Cardiac muscle cell (in vitro differentiated cells and primary cell): Measurements from ENCODE around the gene GOLGA5. TPM values are rescaled to one million over a fixed set of nuclear protein-coding genes. Genes with fewer than 3 reads are reported as not detected.

Experiments
- DNase-seq, 2 donors: peaks; one replicate each; pipeline versions ENCODE4 v3.0.0 to v3.0.0-alpha.2; 2010 to 2017; ENCODE audit warnings: low read depth in 1 of 2, low spot score in 1 of 2
- H3K27ac ChIP-seq: fragments of 200-600 bp; sonication (generic); 2 replicates; pipeline ENCODE4 v1.5.1; 2016
- H3K27me3 ChIP-seq: fragments of 200-600 bp; sonication (generic); 2 replicates; pipeline ENCODE4 v1.6.0; 2016; ENCODE audit warnings: control low read depth
- H3K36me3 ChIP-seq: fragments of 200-600 bp; sonication (generic); 2 replicates; pipeline ENCODE4 v1.5.1; 2016; ENCODE audit warnings: control low read depth
- H3K4me1 ChIP-seq: fragments of 200-600 bp; sonication (generic); 2 replicates; pipeline ENCODE4 v1.8.1; 2017; ENCODE audit warnings: low read depth, mild to moderate bottlenecking, mixed run types
- H3K4me3 ChIP-seq: fragments of 200-600 bp; sonication (generic); 2 replicates; pipeline ENCODE4 v1.5.1; 2016; ENCODE audit warnings: mild to moderate bottlenecking
- H3K9me3 ChIP-seq: fragments of 200-600 bp; sonication (generic); 2 replicates; pipeline ENCODE4 v1.5.1; 2017; ENCODE audit warnings: low read depth, mild to moderate bottlenecking, control low read depth
- polyA plus RNA-seq: library from polyadenylated mRNA; unstranded; fragments of >200 nt; fragmentation: Nextera tagmentation; extraction: Ambion mirVana; gene quantifications from 2 replicates; pipeline ENCODE4 v1.2.1, GENCODE V29; 2016
- total RNA-seq: library from RNA; depleted of rRNA; stranded (reverse); fragments of >200 nt; gene quantifications from 2 replicates; pipeline ENCODE4 v1.2.3, GENCODE V29; 2016
- TF ChIP-seq, protein P1 (sequence below): IDR thresholded peaks from 2 replicates; pipeline ENCODE4 v1.5.1; 2012; ENCODE audit warnings: low read depth, mild to moderate bottlenecking, low read length

GOLGA5 gene
- total and polyA plus RNA-seq, 2 experiments from 2014 or later: 21.8 to 32.5 TPM

DNA sequence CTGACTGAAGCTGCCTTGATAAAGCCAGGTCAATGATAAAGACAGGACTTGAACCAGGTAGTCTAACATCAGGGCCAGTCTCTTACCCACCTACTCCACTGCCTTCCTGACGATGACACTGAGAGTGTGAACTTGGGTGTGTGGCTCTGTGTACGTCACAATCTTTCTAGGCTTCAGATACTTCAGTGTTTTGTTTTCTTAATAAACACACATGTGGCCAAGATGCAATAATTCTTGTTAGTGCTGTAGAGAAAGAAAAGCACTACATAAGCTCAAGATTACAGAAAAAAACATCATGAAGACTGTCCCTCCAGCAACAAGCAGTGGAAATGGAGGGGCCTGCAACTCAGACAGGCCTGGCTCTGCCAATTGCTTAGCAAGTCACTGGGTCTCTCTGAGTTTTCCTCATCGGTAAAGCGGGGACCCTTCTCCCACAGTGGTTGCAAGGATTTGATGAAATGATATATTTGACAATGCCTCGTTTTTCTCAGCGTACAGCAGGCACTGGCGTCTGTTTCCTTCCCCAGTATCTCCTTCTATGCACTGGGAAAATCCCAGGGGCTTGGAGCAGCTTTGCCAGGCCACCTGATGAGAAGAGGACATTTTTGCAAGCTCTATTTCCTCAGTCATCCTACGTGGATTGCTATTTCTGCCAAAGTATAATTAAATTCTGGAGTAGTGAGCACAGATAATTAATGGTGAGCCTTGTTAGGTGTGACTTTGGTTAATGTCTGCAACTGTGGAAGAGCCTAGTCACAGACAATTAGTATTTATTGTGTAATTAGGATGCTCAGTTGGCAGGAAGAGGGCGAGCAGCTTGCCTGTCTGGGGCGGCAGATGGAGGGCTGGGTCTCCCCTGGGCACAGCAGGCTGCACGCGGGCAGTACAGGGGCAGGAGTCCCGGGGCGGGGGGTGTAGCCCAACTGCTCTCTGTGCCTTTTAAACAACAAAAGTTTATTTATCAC lies 73.1 kb downstream of the GOLGA5 start:
- no peaks in the 10 kb centered on the region for H3K27me3 ChIP-seq
- TF ChIP-seq, protein P1, sequence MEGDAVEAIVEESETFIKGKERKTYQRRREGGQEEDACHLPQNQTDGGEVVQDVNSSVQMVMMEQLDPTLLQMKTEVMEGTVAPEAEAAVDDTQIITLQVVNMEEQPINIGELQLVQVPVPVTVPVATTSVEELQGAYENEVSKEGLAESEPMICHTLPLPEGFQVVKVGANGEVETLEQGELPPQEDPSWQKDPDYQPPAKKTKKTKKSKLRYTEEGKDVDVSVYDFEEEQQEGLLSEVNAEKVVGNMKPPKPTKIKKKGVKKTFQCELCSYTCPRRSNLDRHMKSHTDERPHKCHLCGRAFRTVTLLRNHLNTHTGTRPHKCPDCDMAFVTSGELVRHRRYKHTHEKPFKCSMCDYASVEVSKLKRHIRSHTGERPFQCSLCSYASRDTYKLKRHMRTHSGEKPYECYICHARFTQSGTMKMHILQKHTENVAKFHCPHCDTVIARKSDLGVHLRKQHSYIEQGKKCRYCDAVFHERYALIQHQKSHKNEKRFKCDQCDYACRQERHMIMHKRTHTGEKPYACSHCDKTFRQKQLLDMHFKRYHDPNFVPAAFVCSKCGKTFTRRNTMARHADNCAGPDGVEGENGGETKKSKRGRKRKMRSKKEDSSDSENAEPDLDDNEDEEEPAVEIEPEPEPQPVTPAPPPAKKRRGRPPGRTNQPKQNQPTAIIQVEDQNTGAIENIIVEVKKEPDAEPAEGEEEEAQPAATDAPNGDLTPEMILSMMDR: no peak
- H3K27ac ChIP-seq: no peak overlapping the region
- no peaks in the 10 kb centered on the region for H3K36me3 ChIP-seq
- no peaks in the 10 kb centered on the region for H3K4me1 ChIP-seq
- H3K9me3 ChIP-seq: no peaks in the 10 kb centered on the region
- DNase-seq: no peak
- H3K4me3 ChIP-seq: no peak overlapping the region

DNA sequence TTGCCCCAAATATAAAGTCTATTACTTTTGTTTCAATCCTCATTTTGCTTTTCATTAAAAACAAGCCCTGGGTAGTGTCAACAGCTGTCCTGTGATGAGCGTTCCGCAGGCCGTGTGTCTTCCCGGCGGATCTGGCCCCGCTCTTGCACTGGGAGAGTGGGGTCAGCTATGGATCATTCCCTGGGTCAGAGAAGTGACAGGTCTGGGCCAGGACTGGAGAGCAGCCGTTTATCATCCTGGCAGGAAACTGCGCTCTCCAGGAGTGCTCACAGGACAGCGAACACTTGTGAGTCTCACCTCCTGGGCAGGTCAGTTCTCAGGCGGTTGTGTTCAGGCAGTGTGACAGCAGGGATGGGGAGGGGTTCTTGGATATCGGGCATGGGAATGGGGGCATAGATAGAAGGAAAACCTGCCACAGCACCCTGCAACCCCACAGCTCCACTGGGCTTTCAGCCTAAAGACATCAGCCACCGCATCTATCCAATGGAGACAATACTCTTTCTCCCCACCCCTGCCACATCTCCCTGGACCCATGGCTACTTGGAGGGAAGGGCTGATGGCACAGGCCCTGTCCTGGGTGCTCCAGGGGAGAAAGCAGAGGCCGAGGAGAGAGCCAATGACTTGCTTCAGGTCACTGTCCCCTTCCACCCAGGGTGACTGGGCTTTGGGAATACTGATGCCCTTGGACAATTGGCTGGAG lies 81.0 kb downstream of the GOLGA5 start:
- TF ChIP-seq, protein P1: no peak
- Histone ChIP-seq H3K27ac (no peak overlapping the region), H3K4me3 (no peak overlapping the region), H3K9me3 (no peaks in the 10 kb centered on the region), H3K4me1 (peaks cover 5% of the 10 kb centered on the region), H3K36me3 (no peaks in the 10 kb centered on the region), H3K27me3 (no peaks in the 10 kb centered on the region)
- peak in 1 of 2 donors; percentile 52 for DNase-seq

DNA sequence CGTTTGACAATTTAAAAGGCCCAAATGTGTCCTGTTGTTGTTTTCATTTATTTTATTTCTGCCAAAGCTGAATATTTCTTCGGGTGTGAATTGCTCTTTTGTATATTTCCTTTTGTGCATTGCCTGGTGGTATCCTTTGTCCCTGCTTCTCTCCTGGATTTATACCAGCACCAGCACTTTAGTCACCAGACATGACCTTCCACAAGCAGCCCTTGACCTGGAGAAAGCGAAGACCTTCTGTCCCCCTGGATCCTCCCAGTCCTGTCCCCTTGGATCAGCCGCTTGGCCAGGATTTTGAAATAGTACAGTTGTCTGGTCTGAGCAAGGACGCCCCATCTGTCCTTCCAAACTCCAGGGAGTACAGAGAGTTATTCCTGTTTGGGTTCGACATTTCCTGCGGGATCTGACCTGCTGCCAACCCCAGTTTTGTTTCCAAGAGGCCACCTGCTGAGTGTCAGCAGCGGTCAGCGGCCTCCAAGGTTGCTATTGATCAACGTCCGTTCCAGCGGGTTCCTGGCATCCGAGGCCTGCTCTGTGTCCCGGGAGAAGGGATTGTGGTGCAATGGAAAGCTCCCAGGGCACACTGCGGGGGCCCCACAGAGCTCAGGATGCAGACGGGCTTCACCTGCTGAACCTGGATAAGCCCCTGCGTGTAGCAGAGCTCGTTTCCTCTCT lies 83.8 kb downstream of the GOLGA5 start:
- TF ChIP-seq, protein P1: no peak
- no peaks in the 10 kb centered on the region for H3K36me3 ChIP-seq
- no peak overlapping the region for H3K4me3 ChIP-seq
- peaks cover 5% of the 10 kb centered on the region for H3K4me1 ChIP-seq
- H3K27me3 ChIP-seq: no peaks in the 10 kb centered on the region
- no peaks in the 10 kb centered on the region for H3K9me3 ChIP-seq
- peak; percentile 53 to 63 for DNase-seq
- H3K27ac ChIP-seq: no peak overlapping the region

DNA sequence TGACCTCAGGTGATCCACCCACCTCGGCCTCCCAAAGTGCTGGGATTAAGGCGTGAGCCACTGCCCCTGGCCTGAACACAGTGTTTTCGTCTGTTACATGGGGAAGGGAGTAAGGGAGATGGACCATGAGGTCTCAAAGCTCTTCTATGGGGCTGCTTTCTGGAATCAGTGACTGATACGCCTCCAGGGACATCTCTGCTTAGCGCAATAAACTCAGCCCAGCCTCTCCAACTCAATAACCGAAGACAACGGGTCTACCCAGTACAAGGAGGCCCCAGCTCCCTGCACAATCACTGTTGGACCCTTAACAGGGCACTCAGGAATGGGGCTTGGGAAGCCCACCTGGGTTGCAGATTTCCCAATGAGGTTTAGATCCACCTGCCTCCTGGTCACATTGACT lies 86.2 kb downstream of the GOLGA5 start:
- Histone ChIP-seq H3K27me3 (no peaks in the 10 kb centered on the region), H3K4me1 (no peaks in the 10 kb centered on the region), H3K36me3 (no peaks in the 10 kb centered on the region), H3K9me3 (no peaks in the 10 kb centered on the region), H3K27ac (no peak overlapping the region), H3K4me3 (no peak overlapping the region)
- DNase-seq: no peak
- TF ChIP-seq, protein P1: no peak

DNA sequence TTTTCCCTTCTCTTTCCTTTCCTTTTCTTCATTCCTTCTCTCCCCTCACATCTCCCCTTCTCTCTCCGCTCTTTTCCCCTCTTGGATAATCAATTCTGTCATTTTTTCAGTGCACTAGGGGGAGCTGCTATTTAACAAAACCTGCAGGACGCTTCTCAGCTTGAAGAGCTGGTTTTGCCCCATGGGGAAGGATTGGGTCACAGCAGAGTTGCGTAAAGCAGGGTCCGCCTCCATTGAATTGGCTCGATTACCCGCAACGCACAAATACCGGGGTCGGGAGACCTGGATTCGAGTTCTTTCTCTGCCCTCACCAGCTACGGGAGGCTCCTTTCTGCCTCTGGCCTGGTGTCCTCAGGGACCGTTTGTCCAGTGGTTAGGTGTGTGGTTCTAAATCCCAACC lies 86.7 kb downstream of the GOLGA5 start:
- H3K27ac ChIP-seq: no peak overlapping the region
- TF ChIP-seq, protein P1: peak; percentile 52
- no peaks in the 10 kb centered on the region for H3K36me3 ChIP-seq
- H3K4me3 ChIP-seq: no peak overlapping the region
- H3K9me3 ChIP-seq: no peaks in the 10 kb centered on the region
- H3K27me3 ChIP-seq: no peaks in the 10 kb centered on the region
- peak; percentile 43 to 65 for DNase-seq
- H3K4me1 ChIP-seq: no peaks in the 10 kb centered on the region
